GM18520 (cell line): ENCODE measurements around the gene ZNF660.
"Not testable (repeated sequence)": the region's sequence is repeated elsewhere in the genome, so short reads cannot be mapped to it uniquely, and the experiment has no call there.

Experiments used
- ATAC-seq: cut with Tn5 transposase; IDR thresholded peaks from one replicate; pipeline ENCODE4 v1.9.1; 2021; ENCODE audit not compliant: unreplicated experiment

Gene ZNF660

DNA sequence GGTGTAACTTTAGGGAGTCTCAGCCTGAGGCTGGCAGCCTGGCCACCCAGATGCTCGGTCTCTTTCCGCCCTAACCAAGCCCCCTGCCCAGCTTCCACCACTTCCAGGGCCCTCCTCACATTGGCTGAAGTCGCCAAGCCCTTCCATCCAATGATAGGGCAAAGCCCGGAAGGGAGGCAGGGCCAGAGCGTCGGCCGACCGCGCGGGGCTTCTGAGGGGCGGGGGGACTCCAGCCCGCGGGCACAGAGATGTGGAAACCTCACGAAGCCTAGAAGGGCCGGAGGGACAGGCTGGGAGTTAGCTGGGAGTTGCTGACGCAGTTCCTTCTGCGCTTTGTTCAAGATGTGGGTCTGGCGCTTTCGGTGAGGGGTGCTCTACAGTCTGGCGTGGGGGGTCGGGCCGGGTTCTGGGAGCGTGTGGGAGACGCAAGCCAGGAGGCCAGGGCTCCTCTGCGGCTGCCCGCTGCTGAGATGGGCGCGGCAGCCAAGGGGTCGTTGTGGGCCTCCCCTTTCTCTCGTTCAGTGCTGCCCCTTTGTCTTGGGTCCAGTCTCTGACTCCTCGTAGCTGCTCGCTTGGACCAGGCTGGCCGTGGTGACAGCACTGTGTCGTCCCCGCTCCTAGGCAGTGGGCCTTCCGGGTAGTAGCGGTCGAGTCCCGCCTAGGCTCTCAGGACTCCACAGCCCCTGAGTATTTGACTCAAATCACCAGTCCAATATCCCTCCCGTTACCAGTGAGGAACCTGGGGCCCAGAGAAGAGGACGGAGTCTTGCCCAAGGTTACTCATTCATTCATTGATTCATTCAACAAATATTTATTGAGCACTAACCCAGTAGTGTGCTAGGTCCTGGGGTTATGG, at the start of gene ZNF660:
TSS of gene ZNF660 (plus strand) at position 319 of the 856 bp plus-strand sequence. CDS start 9,230 bp downstream, outside the sequence.
- no peak for ATAC-seq

DNA sequence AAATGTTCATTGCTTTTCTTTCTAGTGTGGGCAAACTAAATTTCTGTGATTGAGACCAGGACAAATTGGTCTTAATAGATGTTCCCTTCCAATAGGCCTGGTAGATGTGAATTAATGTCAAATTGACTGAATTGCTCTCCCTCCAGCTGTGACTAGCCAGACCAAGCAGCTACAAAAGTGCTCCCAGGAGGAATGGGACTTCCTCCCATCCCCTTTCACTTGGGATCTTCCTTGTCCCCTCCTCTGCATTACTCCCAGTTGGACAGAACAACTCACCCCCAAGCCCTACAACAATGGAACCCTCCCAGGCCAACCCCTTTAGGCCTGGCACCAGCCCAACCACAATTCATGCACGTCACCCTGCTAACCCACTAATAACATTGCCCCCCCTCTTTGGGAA, 49.4 kb upstream of the ZNF660 start:
- no peak for ATAC-seq

DNA sequence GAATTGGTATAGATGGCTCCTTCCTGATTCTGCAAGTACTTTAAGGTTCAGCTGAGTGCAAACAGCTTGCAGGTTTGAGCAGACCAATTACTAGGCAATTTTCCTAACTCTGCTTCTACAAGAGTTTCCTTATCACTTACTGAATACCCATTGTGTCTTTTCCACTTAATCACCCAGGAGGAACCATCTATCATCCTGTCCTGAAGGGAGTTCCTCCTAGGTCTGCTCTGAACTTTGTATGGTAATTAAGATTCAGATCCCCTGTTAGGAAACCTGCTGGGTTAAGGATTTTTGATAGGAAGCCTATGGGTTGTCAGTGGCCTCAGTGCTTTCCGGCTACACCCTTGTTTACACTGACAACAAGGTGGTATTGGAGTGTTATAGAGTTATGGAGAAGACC, 40.0 kb upstream of the ZNF660 start:
- not testable (repeated sequence) for ATAC-seq

DNA sequence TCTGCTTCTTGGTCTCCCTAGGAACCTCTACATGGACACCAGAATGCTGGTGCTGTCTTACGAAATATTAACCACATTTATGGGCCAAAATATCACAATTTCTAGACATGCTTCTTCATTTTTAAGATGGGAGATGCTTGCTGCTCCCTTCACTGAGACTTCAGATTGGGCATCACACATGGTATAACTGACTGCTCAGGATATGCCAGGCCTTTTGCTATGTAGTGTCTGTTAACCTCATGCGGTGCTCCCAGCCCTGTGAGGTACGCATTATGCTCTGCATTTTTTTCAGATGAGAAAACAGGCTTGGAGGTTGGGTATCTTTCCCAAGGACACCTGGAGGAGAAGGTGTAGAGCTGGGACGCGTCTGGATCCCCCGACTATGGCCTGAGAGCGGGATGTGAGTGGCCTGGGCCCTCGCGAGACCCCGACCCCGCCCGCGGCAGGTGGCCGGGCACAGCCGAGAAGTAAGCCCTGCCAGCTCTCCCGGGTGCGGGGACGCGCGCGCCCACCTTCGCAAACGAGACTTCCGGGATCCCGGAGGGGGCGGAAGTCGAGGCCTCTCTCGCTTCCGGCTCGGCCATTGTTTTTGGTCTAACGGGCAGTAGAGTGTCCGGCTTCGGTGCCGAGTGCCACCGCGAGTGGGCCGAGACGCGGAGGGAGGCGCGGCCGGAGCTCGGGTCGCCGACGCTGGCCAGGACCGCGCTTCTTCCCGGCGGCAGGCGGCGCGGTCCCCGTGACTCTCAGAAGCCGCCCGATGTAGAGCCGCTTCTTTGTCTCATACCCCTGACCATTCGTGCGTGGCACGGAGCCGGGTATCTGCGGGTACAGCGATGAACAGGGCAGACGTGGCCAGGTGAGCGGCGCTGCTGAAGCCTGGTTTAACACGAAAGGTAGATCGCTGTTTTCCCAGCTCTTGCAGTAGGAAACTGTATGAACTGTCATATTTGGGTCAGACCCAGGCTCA, 29.9 kb upstream of the ZNF660 start, which contains the start of gene ZKSCAN7:
TSS of gene ZKSCAN7 (plus strand) at position 568 of the 967 bp plus-strand sequence. CDS start 1,855 bp downstream, outside the sequence.
- no peak for ATAC-seq

DNA sequence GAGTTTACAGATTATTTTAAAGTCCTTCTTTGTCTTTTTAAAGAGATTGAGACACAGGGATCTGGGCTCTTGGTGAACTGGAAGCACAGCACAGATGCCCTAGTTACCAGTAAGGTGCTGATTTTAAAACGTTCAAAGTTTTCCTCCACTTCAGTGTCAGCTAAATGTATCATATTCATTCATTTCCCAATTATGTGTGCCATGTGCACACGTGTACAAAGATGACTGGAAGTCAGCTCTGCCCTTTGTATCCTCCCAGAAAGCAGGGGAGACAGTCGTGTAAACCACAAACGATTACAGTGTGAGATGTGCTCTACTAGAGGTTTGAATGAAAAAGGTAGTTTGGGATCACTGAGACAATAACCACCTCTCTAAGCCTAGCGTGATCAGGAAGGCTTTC, 29.0 kb upstream of the ZNF660 start:
- ATAC-seq, result no peak

DNA sequence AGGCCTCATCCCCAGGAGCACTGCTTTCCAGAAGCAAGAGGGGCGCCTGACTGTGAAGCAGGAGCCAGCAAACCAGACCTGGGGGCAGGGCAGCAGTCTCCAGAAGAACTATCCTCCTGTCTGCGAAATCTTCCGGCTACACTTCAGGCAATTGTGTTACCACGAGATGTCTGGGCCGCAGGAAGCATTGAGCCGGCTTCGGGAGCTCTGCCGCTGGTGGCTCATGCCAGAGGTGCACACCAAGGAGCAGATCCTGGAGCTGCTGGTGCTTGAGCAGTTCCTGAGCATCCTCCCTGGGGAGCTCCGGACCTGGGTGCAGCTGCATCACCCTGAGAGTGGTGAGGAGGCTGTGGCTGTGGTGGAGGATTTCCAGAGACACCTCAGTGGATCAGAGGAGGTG, 27.7 kb upstream of the ZNF660 start:
- no peak for ATAC-seq

DNA sequence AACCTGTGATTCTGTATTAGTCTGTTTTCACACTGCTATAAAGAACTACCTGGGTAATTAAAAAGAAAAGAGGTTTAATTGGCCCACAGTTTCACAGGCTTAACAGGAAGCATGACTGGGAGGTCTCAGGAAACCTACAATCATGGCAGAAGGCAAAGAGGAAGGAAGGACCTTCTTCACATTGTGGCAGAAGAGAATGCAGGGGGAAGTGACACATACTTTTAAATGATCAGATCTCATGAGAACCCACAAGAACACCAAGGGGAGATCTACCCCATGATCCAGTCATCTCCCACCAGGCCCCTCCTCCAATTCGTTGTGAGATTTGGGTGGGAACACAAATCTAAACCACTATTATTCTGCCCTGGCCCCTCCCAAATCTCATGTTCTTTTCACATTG, 23.7 kb upstream of the ZNF660 start:
- no peak for ATAC-seq

DNA sequence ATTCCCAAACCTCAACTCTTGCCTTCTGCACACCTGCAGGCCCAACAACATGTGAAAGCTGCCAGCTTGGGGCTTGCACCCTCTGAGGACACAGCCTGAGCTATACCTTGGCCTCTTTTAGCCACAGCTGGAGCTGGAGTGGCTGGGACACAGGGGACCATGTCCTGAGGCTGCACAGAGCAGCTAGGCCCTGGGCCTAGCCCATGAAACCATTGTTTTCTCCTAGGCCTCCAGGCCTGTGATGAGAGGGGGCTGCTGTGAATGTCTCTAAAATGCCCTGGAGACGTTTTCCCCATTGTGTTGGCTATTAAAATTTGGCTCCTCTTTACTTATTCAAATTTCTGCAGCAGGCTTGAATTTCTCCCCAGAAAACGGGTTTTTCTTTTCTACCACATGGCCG, 22.6 kb upstream of the ZNF660 start:
- ATAC-seq, result no peak

DNA sequence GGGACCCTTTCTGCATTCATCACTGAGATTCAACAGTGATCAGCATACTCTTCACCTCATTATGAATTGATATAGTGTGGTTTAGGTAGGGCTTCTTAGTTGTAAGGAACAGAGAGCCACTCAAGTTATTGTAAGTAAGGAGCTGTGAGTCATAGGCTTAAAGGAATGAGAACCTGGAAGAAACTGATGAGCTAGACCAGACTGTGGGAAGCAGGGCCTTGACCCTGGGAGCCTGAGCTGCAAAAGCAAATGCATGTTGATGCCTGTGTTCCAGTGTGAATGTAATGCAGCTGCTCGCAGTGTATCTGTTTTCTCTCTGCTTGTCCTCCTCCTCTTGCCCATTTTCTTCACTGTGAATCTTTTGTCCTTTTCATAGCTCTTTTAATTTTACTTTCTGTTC, 16.2 kb upstream of the ZNF660 start:
- ATAC-seq, result no peak

DNA sequence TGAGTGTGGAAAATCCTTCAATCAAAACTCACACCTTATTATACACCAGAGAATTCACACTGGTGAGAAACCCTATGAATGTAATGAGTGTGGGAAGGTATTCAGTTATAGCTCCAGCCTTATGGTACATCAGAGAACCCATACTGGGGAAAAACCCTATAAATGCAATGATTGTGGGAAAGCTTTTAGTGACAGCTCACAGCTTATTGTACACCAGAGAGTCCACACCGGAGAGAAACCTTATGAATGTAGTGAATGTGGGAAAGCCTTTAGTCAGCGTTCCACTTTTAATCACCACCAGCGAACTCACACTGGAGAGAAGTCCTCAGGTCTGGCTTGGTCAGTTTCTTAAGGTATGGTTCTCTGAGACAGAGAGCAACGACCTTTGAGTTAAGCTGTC, 13.7 kb upstream of the ZNF660 start:
- no peak for ATAC-seq

DNA sequence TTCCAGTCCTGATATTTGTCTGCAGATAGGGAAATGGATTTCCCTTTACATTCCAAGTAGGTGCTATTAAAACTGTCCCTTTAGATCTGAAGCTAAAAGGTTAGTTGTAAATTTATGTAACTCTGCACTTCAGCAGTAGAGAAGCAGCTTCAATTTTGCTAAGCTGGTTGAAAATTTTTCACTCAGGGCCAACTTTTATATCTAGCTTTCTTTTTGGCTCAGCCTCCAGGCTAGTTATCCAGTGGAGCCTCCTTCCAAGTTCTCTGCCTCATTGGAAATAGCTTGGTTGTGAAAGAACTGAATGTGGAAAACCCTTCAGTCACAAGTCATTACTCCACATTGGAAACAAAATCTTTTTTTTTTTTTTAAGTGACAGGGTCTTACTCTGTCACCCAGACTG, 8.2 kb upstream of the ZNF660 start:
- no peak for ATAC-seq

DNA sequence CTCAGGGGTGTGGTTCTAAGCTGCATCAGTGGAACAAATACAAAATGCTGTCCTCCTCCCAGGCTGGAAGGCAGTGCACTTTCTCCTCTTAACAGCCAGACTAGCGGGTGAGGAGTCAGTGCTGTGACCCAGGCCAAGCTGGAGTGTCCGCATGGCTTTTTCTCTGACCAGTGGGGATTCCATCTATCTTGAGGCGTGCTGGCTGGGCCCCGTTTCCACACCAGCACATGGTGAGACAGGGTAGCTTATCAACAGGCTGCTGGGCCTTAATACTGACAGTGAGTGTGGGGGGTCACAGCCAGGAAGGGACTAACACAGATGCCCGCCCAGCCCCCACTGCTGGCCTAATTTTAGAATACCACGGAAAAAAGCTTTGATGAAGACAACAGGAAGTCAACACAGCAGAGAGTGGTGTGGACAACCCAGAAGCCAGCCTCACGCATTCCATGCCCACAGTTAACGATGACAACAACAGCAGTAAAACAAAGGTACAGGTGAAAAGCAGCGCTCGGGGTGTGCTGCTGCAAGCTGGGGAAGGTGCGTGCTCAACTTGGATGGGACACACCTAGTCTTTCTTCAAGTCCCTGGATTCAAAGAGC, 7.3 kb upstream of the ZNF660 start:
- not testable (repeated sequence) for ATAC-seq

DNA sequence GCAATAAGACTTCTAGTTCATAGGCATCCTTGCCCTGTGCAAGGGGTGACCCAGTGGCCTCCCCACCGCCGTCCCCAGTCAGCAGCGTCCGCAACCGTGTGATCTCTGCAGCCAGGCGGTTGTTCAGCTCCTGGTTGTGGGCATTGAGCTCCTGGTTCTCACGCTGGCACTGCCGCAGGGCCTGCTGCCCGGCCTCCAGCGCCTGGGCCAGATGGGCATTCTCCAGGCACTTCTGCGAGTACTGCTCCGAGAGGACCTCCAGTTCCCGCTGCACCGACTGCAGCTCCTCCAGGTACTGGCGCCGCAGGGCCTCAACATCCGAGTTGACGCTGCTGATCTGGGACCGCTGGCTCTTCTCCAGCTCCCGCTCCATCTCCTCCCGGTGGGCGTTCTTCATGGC, 6.4 kb upstream of the ZNF660 start:
- not testable (repeated sequence) for ATAC-seq

DNA sequence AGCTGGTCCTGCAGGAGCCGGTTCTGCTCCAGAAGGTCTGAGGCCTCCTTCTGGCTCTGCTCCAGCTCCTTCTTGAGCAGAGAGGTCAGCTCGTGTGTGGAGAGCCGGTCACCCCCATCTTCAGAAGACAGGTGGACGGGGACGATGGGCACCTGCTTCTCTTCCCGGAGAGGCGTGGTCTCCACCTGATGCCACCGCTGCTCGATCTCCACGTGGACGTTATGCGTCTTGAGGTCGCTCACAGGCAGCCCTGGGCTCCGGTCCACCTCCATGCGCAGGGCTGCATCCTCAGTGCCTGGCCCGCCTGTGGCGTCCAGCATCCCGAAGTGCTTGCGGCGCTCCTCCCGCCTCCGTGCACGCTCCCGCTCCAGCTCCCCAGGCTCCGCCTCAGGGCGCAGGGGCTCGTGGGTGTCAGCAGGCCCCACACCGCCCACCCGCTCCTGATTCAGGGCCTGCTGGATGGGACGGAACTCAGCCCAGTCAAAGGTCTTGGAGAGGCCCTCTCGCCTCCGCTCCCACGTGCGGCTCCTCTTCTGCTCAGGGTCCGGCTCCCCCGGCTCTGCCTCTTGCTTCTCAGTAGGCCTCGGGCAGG, 5.7 kb upstream of the ZNF660 start:
- ATAC-seq, result not testable (repeated sequence)

DNA sequence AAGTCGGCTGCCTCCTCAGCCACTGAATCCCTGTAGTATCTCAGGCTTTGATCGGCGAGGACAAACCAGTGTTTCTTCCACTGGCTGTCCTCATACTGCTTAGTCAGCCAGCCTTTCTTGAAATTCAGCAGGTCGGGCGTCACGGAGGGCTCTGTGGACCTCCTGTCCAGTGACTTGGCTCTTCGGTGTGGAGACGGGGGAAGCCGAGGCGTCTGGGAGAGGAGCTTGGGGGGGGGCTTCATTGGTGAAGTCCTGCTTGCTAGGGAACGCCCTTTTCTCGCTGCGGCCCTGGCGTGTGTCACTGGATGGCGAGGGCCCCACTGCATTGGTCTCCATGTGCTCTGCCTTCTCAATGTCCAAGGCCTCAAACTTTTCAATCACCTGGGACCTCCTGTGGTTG, 5.0 kb upstream of the ZNF660 start:
- ATAC-seq, result not testable (repeated sequence)

DNA sequence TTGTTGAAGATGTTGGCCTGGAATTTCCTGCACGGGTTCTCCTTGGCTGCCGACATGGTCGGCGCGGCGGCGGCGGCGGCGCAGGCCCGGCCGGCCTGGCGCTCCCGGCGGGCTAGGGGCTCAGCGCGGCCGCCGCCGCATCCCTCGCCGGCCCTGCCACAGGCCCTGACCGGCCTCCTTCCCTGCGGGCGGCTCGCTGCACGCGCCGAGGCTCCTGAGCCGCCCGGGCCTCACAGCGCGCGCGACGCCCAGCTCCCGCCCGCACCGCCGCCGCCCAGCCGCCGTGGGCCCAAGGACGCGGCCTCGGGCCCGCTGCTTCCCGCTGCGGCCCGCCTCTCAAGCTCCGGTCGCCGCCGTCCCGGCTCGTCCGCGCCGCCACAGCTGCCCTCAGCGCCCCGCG, 3.8 kb upstream of the ZNF660 start:
- ATAC-seq, result not testable (repeated sequence)

DNA sequence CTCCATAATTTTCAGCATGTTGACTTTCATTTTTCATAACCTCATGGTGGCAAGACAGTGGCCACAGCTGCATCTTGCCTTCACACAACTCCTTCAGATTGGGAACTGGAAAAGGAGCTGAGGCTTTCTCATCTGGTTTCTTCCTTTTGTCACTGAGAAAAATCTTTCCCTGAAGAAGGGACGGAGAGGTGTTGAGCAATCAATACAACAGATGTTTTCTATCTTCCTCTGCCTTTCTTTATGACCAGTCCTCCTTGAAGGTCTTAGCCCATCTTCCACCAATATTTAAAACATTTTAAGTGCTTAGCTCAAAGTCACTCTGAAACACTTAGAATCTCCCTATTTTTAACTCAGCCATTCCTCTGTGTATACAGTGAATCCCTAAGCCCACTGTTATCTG, 11.9 kb downstream of the ZNF660 start:
- no peak for ATAC-seq

DNA sequence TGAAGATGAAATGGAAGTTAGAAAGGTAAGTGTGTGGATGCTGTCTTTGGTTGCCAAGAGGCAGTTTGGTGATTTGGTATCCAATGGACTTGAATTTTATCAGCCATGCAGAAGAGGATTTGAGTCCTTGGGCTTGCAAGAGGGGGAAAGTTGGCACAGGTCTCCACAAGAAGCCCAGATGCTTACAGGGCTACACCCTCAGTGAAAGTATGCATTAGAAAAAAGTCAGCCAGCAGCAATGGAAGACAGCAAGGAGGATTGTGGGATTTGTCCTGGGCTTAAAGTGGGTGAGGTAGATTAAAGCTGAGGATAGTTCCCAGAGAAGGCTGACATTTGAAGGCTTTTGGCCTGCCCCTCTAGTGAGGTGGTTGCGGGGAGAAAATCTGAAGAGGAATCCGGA, 17.0 kb downstream of the ZNF660 start:
- ATAC-seq, result no peak

DNA sequence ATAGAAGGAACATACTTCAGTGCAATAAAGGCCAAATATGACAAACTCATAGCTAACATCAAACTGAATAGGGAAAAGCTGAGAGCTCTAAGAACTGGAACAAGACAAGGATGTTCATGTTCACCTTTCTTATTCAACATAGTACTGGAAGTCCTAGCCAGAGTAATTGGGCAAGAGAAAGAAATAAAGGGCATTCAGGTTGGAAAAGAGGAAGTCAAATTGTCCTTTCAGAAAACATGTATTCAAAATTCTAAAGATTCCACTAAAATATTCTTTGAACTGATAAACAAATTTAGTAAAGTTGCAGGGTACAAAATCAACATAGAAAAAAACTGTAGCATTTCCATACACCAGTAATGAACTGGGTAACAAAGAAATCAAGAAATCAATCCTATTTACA, 27.9 kb downstream of the ZNF660 start:
- ATAC-seq, result no peak

DNA sequence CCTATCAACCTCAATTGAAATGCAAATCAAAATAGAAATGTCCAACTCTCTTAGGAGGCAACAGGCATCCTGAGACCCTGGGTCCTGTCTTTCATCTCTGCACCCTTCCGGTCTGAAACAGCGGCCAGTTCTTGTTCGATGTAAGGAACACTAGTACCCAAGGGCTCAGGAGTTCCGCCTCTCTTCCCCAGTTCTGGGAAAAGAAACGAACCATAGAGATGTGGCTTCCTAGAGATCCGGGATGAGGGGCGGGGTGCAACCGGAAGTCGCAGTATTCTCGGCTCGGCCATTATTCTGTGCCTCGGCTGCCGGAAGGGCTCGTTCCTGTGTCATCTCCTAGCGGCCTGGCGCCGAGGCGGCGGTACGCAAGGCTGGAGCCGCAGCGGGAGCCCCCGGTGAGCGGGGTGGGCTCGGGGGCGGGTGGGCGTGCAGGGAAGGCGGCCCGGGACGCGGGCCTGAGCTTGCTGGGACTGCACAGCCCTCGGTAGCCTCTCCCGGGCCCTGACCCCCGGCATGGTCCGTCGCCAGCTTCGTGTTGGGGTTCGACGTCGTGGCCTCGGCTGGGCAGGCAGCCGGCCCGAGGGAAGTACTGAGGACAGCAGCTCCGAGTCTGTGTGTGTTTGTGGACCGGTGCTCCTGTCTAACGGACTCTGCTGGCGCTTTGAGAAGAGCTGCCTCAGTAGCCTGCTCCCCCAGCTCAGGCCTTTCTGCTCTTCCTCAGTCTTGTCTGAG, 40.2 kb downstream of the ZNF660 start, which contains the start of gene ZNF197:
TSS of gene ZNF197 (plus strand) at position 288 of the 732 bp plus-strand sequence. CDS start 4,119 bp downstream, outside the sequence.
- peak; percentile 78 for ATAC-seq
